ENCODE measurements around the gene BORCS6. TPM values are rescaled to one million over a fixed set of nuclear protein-coding genes. Genes with fewer than 3 reads are reported as not detected.

BORCS6 gene
- total RNA-seq, 1 experiment from 2014 or later, result 9.3 TPM

GRCh38 chr17:8224891-8225812 lies 35.2 kb upstream of the BORCS6 start:
- BruUV-seq (replicated peaks), result no TSS peak

More at GRCh38 chr17:8224891-8225812, 35.2 kb upstream of the BORCS6 start:
- Histone ChIP-seq H3K36me3 (ENCODE audit: control insufficient read depth, insufficient read depth, low read length) (peaks cover 2% of the 10 kb centered on the region; the same call in 1 of the 2 replicates), H3K4me3 (ENCODE audit: low read depth in 2 of 2, low read length in 2 of 2) (no peak overlapping the region), H3K27me3 (ENCODE audit: control insufficient read depth, insufficient read depth, low read length) (no peaks in the 10 kb centered on the region), H3K9me3 (ENCODE audit: control insufficient read depth, insufficient read depth, low read depth, low read length) (no peaks in the 10 kb centered on the region), H3K27ac (ENCODE audit: low read length) (0 out of 2 replicates have a peak overlapping the region, but pooled peaks have one; percentile 2), H3K4me1 (ENCODE audit: control insufficient read depth, insufficient read depth, low read length) (peaks cover 16% of the 10 kb centered on the region)
- ATAC-seq, result no peak
- TF ChIP-seq CTCF (IDR thresholded peaks at IDR 0.05) (no peak), SIN3A (IDR thresholded peaks at IDR 0.05; ENCODE audit: borderline replicate concordance, insufficient read depth, low read depth, low read length) (no peak), REST (IDR thresholded peaks at IDR 0.05; ENCODE audit: insufficient read depth in 1 of 2, low read depth in 2 of 2, low read length in 1 of 2) (no peak), POLR2AphosphoS5 (IDR thresholded peaks at IDR 0.05; ENCODE audit: low read depth, low read length) (no peak), TCF7L2 (IDR thresholded peaks at IDR 0.05; ENCODE audit: low read depth, low read length) (no peak)
- ChIA-PET CTCF (interaction anchor here (0.6 kb wide), 3 partner anchors 8 to 132 kb away, joined by 3 to 4 read pairs (median 4); no protein-coding TSS in a partner anchor), POLR2A (interaction anchor here (1.1 kb wide), 1 partner anchor 23 kb away, joined by 7 read pairs; the partner anchor contains the start of gene CTC1)
- in situ Hi-C loops (cut with HindIII; ENCODE audit: low pct_unique_long_range_greater_than_20kb, low sequenced_read_pairs) (no loop called here), intact Hi-C loops (cut with micrococcal nuclease; ENCODE audit: unreplicated experiment) (loop anchor here (10.0 kb wide), 1 partner anchor 100 kb away; the partner anchor contains the start of gene HES7)
- DNase-seq (ENCODE audit: low read depth, low spot score), result no peak

Data from Panc1 (cell line).